Measurements from ENCODE around the gene C4B. TPM values are rescaled to one million over a fixed set of nuclear protein-coding genes. Genes with fewer than 3 reads are reported as not detected.
A peak's percentile ranks its signal among the peaks of the same experiment; 100 is the strongest.
"Not testable (repeated sequence)": the region's sequence is repeated elsewhere in the genome, so short reads cannot be mapped to it uniquely, and the experiment has no call there.

C4B gene
- total and polyA plus RNA-seq, 2 donors (not counting 1 experiment from before 2014, with no cell fraction given), result 4.7 to 7.4 TPM

GRCh38 chr6:32047855-32048766 lies 33.5 kb downstream of the C4B start:
- Histone ChIP-seq H3K36me3 (replicated peaks in 1 of 2; ENCODE audit: control extremely low read depth in 1 of 2, control insufficient read depth in 1 of 2, extremely low read depth in 1 of 2, insufficient read depth in 2 of 2, low read length in 1 of 2) (no peaks in the 10 kb centered on the region), H3K4me2 (replicated peaks; ENCODE audit: low read depth, low read length, poor library complexity, severe bottlenecking) (peak overlapping the region; percentile 9), H3K9ac (ENCODE audit: low read length) (no peak overlapping the region), H3K27me3 (replicated peaks in 1 of 4; ENCODE audit: control extremely low read depth in 1 of 4, control insufficient read depth in 3 of 4, insufficient read depth in 4 of 4, low read length in 3 of 4) (no peaks in the 10 kb centered on the region), H3K79me2 (ENCODE audit: control insufficient read depth, insufficient read depth, low read length) (no peaks in the 10 kb centered on the region), H4K20me1 (ENCODE audit: control insufficient read depth, insufficient read depth, low read length, poor library complexity, severe bottlenecking) (no peaks in the 10 kb centered on the region), H3K27ac (ENCODE audit: low read length in 2 of 2) (no peak overlapping the region), H3K9me3 (ENCODE audit: control extremely low read depth in 1 of 3, control insufficient read depth in 2 of 3, insufficient read depth in 1 of 3, low read length in 2 of 3) (no peaks in the 10 kb centered on the region), H3K4me3 (ENCODE audit: control extremely low read depth in 1 of 5, extremely low read depth in 1 of 5, insufficient read depth in 1 of 5, low read depth in 2 of 5, low read length in 4 of 5) (no peak overlapping the region), H2AFZ (ENCODE audit: insufficient read depth, low read depth, low read length, poor library complexity, severe bottlenecking) (peak overlapping the region; percentile 49), H3K4me1 (ENCODE audit: control insufficient read depth in 2 of 2, insufficient read depth in 2 of 2, low read length in 2 of 2) (peaks cover 0 to 4% of the 10 kb centered on the region in 2 donors)
- Mint-ChIP-seq H3K9me3 (ENCODE audit: insufficient read depth) (no peaks in the 10 kb centered on the region), H3K4me3 (no peak overlapping the region), H3K27me3 (peaks cover 16% of the 10 kb centered on the region), H3K27ac (no peak overlapping the region), H3K4me1 (peaks cover 5% of the 10 kb centered on the region)
- WGBS (ENCODE audit: insufficient coverage), result 53% methylated on average over 42 of the region's 42 CpGs
- POLR2A ChIA-PET, result no interaction called here
- CTCF ChIA-PET, result interaction anchor here (0.6 to 2.4 kb wide), 6 partner anchors 45 to 750 kb away, joined by 3 to 8 read pairs (median 3); no protein-coding TSS in a partner anchor
- DNase-seq (peak; percentile 80), ATAC-seq (ENCODE audit: low read depth) (peak; percentile 84)
- TF ChIP-seq CTCF (IDR thresholded peaks at IDR 0.05) (peak; percentile 93), EZH2 (IDR thresholded peaks at IDR 0.05; ENCODE audit: borderline replicate concordance, insufficient read depth, low read depth, low read length, poor library complexity, severe bottlenecking) (no peak)
- intact Hi-C loops (cut with micrococcal nuclease), result loop anchor here (10.0 kb wide), 2 partner anchors 107 to 747 kb away; partner anchors contain the start of genes PPT2 and PRRT1

GRCh38 chr6:32049149-32049548 lies 34.6 kb downstream of the C4B start:
- H3K4me3 ChIP-seq (ENCODE audit: control extremely low read depth in 1 of 5, extremely low read depth in 1 of 5, insufficient read depth in 1 of 5, low read depth in 2 of 5, low read length in 4 of 5); H2AFZ ChIP-seq (ENCODE audit: insufficient read depth, low read depth, low read length, poor library complexity, severe bottlenecking); CTCF ChIA-PET; ATAC-seq (ENCODE audit: low read depth); H3K9ac ChIP-seq (ENCODE audit: low read length); H4K20me1 ChIP-seq (ENCODE audit: control insufficient read depth, insufficient read depth, low read length, poor library complexity, severe bottlenecking); H3K9me3 Mint-ChIP-seq (ENCODE audit: insufficient read depth); H3K79me2 ChIP-seq (ENCODE audit: control insufficient read depth, insufficient read depth, low read length); H3K9me3 ChIP-seq (ENCODE audit: control extremely low read depth in 1 of 3, control insufficient read depth in 2 of 3, insufficient read depth in 1 of 3, low read length in 2 of 3); H3K4me1 Mint-ChIP-seq; H3K4me2 ChIP-seq (replicated peaks; ENCODE audit: low read depth, low read length, poor library complexity, severe bottlenecking); H3K4me3 Mint-ChIP-seq; H3K27ac Mint-ChIP-seq; DNase-seq; H3K4me1 ChIP-seq (ENCODE audit: control insufficient read depth in 2 of 2, insufficient read depth in 2 of 2, low read length in 2 of 2); POLR2A ChIA-PET; H3K36me3 ChIP-seq (replicated peaks in 1 of 2; ENCODE audit: control extremely low read depth in 1 of 2, control insufficient read depth in 1 of 2, extremely low read depth in 1 of 2, insufficient read depth in 2 of 2, low read length in 1 of 2); H3K27ac ChIP-seq (ENCODE audit: low read length in 2 of 2); H3K27me3 ChIP-seq (replicated peaks in 1 of 4; ENCODE audit: control extremely low read depth in 1 of 4, control insufficient read depth in 3 of 4, insufficient read depth in 4 of 4, low read length in 3 of 4): not testable (repeated sequence)
- WGBS (ENCODE audit: insufficient coverage), result 92% methylated on average over 16 of the region's 21 CpGs
- intact Hi-C loops (cut with micrococcal nuclease), result loop anchor here (10.0 kb wide), 2 partner anchors 106 to 746 kb away; partner anchors contain the start of genes PPT2 and PRRT1
- peaks cover 16% of the 10 kb centered on the region for H3K27me3 Mint-ChIP-seq

- H3K36me3 ChIP-seq (replicated peaks in 1 of 2; ENCODE audit: control extremely low read depth in 1 of 2, control insufficient read depth in 1 of 2, extremely low read depth in 1 of 2, insufficient read depth in 2 of 2, low read length in 1 of 2); H4K20me1 ChIP-seq (ENCODE audit: control insufficient read depth, insufficient read depth, low read length, poor library complexity, severe bottlenecking); CTCF ChIA-PET; H3K4me3 Mint-ChIP-seq; ATAC-seq (ENCODE audit: low read depth); H3K27ac Mint-ChIP-seq; DNase-seq; POLR2A ChIA-PET; H3K9me3 ChIP-seq (ENCODE audit: control extremely low read depth in 1 of 3, control insufficient read depth in 2 of 3, insufficient read depth in 1 of 3, low read length in 2 of 3); H3K4me2 ChIP-seq (replicated peaks; ENCODE audit: low read depth, low read length, poor library complexity, severe bottlenecking); H3K4me1 Mint-ChIP-seq; H3K9ac ChIP-seq (ENCODE audit: low read length); H3K4me1 ChIP-seq (ENCODE audit: control insufficient read depth in 2 of 2, insufficient read depth in 2 of 2, low read length in 2 of 2); H3K27ac ChIP-seq (ENCODE audit: low read length in 2 of 2); H3K4me3 ChIP-seq (ENCODE audit: control extremely low read depth in 1 of 5, extremely low read depth in 1 of 5, insufficient read depth in 1 of 5, low read depth in 2 of 5, low read length in 4 of 5); H2AFZ ChIP-seq (ENCODE audit: insufficient read depth, low read depth, low read length, poor library complexity, severe bottlenecking); H3K27me3 ChIP-seq (replicated peaks in 1 of 4; ENCODE audit: control extremely low read depth in 1 of 4, control insufficient read depth in 3 of 4, insufficient read depth in 4 of 4, low read length in 3 of 4); H3K9me3 Mint-ChIP-seq (ENCODE audit: insufficient read depth); H3K79me2 ChIP-seq (ENCODE audit: control insufficient read depth, insufficient read depth, low read length): not testable (repeated sequence)
- intact Hi-C loops (cut with micrococcal nuclease), result loop anchor here (10.0 kb wide), 2 partner anchors 105 to 745 kb away; partner anchors contain the start of genes PPT2 and PRRT1
- H3K27me3 Mint-ChIP-seq, result peaks cover 20% of the 10 kb centered on the region
- WGBS (ENCODE audit: insufficient coverage), result 87% methylated on average over 1 of the region's 11 CpGs
These were observed 35.1 kb downstream of the C4B start for GRCh38 chr6:32049736-32050135.
